NCI-H2081 (cell line): Measurements from ENCODE around the gene DLK1.
A peak's percentile ranks its signal among the peaks of the same experiment; 100 is the strongest.

ENCODE experiments used
- DNase-seq, 2 experiments: peaks; one replicate each; lab custom pipeline; 2025; lab: John Stamatoyannopoulos, UW

The DLK1 gene

DNA sequence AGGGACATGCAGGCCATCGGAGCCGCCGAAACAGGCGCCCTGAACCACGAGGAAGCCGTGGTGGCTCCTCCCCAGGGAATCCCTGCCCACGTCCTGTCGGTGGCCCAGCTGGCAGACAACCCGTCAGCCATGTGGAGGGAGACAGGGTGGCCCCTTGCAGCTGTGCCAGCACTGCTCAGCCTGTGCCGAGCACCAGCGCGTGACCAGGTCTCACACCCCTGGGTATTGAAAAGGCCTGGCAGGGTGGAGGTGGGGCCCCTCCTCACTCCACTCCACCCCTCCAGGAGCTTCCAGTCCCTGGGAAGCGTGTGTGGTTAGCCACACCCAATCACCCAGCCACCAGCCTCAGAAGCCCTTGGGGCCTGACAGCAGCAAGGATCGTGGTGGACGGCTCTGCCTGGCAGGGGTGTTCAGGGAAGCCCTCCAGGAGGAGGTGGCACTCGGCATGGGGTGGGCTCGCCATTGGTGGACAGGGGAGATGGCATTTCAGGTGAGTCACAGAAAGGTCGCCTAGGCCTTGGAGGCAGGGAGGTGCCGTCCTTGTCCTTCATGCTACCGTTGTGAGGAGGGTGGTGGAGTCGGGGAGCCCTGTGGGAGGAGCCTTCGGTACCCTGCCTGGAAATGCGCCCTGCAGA, 12.3 kb upstream of the DLK1 start:
- no peak for DNase-seq

DNA sequence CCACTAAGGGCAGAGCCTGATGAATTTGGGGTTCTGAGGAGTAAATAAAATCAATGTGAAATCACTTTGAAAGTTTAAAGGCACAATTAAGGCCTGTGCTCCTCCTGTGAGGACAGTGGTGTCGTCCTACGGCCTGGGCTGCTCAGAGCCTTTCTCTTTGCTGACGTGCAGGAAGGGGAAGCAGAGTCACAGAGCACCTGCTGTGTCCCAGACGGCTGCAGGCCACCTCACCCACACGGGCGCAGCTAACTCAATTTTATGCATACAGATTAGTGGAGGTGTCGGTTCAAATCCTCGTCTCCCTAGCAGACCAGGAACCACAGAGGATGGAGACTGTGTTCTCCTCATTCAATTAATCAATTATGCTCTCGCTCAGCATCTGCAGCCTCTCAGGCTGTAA, 11.4 kb upstream of the DLK1 start:
- no peak for DNase-seq

DNA sequence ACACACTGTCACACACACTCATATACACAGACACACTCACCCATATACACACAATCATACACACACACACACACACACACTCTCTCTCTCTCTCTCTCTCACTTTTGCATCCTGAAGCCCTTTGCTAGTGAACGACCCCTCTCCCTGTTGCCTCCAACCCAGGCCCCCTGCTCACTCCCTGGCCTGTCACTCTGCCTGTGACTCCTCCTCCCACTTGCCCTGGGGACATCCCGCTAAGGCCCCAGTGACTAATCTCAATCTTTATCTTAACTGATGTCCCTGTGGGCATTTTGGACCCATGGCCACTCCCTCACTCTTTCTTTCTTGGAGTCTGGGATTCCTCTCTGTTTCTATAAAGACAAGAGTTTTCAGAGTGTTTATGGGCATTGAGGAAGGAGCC, 10.9 kb upstream of the DLK1 start:
- no peak for DNase-seq

DNA sequence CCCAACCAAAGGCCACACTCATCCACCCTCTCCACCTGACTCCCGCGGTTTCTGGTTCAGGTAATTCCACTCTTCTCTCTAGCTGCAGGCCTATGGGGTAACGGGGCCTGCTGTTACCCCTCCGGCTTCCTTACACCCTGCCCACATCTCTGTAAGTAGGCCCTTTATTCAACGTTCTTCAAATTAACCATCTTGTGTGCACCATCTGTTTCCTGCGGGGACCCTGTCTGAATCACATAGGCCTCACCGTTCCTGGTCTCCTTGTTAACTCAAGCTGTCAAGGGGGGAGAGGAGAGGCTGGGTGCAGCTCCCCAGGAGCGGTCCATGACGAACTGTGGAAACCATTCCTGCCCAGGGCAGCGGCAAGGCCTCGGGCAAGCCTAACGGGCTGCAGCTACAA, 9.3 kb upstream of the DLK1 start:
- DNase-seq, result no peak

DNA sequence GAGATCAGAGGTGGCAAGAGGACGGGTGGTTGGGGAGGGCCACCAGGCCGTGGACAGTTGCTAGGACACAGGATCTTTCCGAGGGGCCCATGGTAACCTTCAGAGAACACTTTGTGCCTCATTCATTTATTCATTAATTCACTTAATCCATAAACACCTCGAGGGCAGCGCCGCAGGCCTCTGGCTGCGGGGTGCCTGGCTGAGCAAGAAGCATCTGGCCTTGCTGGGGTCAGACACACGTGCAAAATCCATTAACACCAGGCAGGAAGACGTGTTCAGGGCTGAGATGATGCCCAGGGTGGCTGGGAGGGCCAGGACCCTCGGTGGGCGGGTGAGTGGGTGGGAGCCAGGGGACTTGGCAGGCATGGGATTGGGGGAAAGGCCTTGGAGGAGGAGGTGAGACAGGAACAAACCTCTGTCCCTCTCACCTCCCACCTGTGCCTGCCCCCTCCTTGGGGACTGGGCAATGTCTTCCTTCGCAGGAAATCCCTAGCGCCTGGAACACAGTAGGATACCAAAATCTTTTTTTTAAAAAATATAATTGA, 6.6 kb upstream of the DLK1 start:
- DNase-seq, result no peak

DNA sequence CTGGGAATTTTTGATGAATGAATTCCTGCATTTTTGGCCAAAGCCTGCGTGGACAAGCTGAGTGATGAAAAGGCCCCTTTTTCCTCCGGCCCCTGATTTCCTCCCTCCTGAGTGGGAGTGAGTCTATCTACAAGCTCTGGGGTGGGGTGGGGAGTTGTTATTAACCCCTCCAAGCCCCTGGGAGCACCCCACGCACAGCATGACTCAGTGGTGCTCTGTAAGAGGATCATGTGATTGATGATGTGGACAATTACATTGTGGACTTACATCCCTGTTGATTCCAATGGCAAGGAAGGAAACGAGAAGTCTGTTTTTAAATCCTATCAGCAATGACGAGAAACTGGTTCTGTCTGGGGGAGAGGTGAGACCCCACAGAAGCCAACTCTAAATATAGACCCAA, 5.1 kb upstream of the DLK1 start:
- DNase-seq, result no peak

DNA sequence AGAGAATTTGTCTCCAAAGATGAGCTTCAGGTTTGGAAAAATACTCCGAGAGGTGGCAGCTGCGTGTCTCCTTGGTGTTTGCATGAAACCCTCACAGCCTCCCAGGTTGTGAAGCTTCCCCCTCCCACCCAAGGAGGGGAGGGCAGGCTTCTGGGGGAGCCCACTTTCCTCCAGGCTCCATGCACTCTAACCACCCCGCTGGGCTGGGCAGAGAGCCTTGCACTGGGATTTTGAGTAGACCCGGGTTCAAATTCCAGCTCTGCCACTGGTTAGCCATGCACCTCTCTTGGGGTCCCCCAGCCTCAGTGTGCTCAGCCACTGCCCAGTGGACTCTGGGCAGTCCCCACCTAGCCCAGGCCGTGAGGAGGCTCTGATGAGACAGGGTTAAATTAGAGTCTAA, 4.3 kb upstream of the DLK1 start:
- DNase-seq, result no peak

DNA sequence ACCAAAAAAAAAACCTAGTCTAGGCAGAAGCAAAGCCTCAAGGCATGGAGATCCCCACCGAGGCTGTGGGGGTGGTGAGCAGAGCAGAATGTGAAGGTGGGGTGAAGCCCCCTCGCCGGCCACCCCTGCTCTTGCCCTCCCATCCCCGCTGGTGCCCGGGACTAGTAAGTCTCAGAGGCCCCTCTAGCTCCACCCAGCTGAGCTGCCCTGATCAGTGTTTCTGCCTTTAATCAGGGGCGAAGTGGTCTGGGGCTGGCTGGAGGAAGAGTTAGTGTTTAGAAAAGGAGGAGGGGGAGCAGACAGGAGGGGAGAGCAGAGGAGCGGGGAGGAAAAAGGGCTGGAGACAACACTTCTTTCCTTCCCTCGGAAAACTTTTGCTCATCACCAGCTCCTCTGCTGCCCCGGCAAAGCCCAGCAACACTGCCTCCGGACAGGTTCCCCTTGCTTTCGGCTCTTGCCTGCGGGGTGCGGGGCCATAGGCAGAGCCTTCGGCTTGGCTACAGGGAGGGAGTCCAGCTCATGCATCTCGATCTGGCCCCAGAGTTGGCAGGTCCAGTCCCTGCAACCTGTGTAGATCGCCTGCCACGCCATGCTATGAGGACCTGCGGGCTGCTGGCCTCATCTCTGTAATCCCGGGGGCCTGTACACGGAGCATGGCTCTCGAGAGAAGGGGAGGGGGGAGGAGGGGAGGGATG, 3.4 kb upstream of the DLK1 start:
- DNase-seq, result no peak

DNA sequence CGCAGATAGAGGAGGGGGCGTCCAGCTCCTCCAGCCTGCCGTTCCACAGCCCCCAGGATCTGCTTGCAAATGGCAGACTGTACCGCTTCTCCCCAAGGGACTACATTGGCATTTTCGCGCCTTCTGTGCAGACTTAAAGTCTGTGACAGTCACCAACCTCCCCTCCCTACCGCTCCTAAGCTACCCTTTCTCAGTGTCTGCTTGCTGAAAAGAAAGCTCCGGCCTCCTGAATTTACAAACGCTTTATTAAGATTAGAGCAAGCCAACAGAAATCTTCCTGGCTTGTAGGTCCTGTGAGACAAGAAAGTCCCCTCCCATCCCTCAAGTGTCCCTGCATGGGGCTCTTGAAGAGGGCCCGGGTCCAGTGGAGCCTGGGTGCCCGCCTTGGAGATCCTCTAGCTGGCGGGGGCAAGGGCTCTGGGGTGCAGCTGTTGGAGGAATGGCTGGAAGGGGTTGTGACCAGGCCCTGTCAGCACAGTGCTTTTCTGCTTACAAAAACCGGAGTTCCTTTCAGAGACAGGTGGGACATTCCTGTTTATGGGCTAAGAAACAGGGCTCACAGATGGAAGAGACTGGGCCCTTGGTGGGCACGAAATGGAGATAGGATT, 2.8 kb upstream of the DLK1 start:
- no peak for DNase-seq

DNA sequence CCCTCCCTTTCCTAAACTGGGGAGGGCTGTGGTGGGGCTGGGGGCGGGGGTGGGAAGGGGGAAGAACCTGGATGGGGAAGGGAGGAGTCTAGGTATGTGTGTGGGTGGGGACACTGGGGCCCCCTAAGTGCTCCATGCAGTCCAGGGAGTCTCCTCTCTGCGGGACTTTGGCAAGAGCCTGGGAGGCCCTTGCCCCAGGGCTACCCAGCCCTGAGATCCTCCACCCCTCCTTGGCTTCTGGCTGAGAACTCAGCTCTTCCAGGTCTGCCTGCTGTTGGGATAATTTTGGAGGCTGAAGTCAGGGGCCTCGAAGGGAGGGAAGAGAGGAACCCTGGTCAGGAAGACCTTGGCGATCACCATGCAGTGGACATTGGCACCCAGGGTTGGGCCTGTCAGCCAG, 2.2 kb upstream of the DLK1 start:
- no peak for DNase-seq

DNA sequence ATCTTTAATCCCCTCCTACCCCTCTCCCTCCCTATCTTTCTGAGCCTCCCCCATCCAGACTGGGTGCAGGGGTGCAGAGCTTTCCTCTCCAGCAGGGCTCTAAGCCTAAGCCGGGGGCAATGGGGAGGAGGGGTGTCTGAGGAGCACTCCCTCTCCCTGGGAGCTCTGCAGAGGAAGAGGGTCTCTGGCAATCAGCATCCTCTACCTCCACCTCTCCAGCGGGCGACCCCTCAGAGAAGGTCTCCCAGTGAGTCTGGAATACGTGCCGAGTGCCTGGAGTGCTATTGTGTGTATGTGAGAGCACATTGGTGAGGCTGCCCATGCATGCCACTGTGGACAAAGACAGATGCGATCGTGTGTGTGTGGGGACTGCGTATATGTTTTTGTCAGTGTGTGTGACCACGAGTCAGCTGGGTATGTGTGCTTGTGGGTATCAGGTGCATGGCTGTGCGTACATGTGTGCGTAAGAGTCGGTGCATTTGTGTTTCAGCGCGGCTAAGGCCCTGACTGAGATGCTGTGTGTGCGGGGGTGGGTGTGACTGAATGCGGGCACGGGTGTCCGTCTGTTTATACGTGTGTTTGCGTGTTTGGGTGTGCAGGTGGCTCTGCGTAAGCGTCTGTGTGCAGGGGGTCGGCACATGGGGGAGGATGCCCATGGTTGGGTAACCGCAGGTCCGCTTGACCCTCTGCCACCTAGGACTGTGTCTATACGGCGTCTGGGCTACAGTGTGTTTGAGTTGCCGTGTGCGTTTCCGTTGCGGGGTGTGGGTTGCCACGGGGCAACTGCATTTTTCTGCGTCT, 905 bp upstream of the DLK1 start:
- no peak for DNase-seq

DNA sequence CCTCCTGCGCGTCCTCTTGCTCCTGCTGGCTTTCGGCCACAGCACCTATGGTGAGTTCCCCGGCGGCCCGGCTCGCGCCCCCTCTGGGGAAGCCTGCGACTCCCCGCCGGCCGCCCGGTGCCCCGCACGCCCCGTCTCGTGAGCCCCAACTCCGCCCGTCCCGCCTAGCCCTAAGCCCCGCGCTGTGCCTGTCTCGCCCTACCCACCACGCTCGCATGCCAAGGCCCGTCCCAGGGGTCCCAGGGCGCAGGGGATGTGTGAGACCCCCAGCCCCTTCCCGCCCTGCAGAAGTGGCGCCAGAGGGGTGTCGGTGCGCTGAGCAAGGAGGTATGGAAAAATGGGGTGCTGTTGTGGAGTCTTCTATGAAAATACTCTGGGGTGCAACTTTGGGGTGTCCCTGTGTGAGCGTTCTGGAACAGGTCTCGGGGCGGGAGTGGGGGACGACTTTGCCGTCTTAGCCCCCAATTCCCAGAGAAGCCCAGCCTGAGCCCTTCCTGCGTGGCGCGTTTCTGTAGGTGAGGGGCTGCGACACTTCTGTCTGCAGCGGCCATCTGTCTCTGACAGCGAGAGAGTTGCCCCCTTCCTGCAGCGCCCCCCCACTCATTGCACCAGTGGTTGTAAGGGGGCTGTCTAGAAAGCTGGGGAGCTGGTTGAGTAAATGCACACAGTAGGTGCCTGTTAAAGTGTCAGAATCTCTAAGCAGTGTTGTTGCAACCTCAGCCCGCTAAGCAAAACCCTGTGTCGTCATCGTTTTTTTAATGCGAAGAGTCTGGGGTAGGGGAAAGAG, 587 bp downstream of the DLK1 start:
- DNase-seq, result no peak

DNA sequence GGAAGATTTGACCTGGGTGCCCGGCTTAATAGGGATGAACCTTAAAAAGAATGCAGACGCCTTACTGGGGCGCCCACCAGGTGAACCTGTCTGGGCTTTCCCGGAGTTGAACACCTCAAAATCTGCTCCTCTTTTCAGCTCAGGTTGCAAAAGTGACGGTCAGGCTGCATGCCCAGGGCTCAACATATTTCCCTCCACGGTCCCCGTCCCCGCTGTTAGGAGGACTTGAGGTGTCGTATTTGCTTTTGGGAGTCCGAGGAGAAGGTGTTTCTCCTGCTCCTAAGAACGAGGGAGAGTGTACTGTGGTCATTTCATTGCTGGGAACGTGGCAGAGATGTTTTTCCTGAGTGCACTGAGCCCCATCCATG, 1.2 kb downstream of the DLK1 start:
- DNase-seq, result no peak

DNA sequence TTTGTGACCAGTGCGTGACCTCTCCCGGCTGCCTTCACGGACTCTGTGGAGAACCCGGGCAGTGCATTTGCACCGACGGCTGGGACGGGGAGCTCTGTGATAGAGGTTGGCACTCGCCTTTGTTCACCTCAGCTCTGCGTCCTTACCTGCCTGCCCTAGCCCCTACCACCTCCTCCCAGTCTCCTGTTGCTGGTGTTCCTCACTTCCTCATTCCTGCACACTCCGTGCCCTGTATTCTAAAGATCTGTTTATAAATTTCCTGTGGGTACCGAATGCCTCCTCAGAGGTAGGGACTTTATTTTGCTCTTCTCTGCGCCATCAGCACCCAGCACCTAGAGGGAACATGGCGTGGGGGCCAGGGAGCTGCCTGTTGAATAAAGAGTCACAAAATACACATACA, 2.3 kb downstream of the DLK1 start:
- DNase-seq, result no peak

DNA sequence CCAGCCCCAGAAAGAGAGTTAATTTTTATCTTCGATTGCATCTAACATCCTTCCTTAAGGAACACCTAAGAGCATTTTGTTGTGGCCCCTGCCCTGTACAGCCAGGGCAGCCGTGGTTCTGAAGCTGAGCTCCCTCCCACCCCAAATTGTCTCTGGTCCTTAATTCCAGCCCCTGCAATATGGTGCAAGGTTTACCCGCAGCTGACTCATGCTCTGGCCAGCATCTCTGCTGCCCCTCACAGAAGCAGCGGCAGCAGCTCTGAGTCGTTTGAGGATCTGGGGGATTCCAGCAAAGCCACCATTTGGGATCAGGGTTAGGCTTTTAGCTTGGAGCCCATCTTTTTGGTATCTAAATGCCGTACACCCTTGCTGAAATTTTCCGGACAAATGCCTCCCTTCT, 3.3 kb downstream of the DLK1 start:
- DNase-seq, result no peak

DNA sequence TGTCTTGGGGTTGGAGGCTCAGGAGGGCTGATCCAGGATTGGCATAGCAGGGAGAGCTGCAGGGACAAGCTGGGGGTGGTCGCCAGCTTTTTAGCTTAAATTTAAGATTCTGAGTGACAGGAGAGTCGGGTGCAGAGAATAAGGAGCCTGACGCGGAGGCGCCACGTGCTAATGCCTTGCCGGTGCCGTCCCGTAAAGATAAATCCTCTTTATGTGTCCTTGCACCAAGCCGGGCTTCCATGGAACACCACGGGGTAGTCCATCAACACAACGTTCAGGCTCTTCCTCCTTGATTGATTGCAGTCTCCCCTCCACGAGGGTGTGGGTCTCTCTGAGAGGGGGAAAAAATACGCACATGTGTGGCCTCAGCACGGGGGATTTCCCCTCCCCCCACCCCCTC, 3.9 kb downstream of the DLK1 start:
- no peak for DNase-seq

DNA sequence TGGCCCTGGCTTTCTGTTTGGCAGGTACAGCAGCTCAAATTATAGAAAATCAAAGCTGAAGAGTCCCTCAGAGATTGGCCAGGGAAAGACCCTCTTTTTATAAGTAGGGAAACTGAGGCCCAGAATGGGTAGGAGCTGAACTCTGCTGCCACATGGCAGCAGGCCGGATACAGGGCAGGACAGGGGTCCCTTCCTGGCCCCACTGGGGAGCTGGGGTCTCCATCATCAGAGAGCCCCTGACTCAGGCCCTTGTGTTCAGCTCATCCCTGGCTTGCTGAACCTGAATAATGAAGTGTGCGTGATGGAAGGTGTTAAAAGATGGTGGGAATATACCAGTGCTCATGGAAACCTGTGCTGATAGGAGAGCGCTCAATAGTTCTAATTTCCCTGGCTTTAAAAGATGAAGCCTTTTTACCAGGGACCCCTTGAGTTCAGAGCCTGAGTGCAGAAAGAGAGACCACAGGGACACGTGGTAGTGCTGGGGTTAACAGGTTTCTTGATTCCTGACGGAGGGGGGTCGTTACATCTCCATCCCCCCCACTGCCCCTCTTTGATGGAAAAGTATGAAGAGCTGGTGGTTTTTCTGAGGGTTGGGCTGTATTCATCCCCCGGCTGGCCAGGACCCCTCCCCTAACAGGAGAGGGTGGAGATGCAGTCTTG, 4.4 kb downstream of the DLK1 start:
- no peak for DNase-seq

DNA sequence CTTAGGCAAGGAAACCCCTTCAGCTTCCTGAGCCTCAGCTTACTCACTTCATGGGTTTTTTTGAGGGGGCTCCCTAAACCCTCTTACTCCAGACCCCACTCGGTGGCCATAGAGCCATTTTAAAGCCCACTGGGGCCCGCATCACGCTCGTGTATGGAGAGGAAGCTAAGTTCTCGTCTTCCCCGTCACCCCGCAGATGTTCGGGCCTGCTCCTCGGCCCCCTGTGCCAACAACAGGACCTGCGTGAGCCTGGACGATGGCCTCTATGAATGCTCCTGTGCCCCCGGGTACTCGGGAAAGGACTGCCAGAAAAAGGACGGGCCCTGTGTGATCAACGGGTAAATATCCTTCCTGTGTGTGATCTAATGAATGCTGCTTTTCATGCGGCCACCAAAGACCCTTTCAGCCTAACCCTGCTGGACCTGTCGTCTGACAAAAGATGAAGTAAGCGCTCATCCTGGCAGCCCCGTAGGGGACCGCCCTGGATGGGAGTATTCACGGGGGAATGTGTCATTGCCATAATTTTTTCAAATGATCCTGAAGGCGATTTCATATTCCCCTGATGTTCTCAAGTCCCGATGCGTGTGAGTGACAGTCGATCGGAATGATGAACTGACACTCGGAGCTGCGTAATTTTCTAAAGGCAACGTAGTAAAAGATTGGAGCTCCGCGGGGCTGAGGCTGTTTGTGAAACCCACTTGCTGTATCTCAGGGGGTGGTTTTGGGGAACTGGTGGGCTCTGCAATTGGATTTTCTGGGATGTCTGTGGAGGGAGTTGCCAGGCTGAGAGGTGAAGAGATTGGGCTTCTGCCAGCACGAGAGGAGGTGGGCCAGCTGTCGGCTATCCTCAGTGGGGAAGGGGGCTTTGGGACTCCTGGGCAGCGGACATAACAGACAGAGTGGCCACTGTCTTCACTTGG, 5.4 kb downstream of the DLK1 start:
- DNase-seq, result no peak

DNA sequence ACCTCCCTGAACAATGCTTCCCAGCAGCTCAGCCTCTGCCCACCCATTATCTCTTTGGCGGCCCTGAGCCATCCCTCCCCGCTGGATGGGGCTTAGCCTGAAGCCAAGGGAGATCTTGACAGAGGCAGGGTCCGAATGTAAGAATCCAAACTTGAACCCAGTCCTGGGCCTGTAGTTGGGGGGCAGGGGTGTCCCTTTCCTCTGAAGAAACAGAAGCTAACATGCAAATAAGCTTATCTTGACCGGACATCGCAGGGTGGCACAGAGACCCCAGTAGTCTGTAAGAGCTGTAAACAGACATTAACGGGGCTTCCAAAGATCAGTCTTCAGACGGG, 6.0 kb downstream of the DLK1 start:
- no peak for DNase-seq

DNA sequence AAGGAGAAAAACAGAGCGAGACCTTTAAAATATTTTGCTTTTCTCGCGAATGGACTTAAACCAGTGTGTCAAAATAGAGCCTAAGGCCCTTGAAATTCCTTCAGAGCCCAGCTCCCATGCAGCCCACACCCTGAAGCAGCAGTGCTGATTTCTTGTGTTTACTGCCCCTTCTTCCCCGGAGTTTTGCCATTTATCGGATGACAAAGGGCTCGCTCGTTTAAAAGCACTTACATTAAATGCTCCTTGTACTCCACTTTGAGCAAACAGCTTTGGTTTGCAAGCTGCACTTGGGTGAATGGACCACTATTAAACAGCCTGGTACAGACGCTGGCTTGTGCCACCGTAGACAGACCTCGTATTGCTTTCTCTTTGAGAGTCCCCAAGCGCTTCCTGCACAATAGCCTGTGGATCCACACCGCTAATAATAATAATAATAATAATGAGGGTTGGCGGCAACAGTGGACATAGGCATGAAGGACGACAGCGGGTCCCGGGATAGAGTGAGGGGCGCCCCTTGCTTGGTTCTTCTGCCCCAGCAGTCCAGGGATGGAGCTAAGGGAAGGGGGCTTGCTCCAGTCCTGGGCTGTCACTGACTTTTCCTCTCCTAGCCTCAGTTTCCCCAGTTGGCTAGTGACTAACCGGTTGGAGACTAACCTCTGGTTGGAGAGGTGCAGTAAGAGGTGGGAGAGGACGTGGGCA, 6.6 kb downstream of the DLK1 start:
- peak in 1 of 2 experiments; percentile 7 for DNase-seq
